Neural progenitor cell (in vitro differentiated cells): ENCODE results near the gene PCDH1. TPM values are rescaled to one million over a fixed set of nuclear protein-coding genes. Genes with fewer than 3 reads are reported as not detected.

Experiments
- DNase-seq: peaks from one replicate; pipeline ENCODE4 v3.0.0-alpha.2; 2016; ENCODE audit warnings: low spot score
- H2AFZ ChIP-seq: fragments of 200-600 bp; sonication (generic); replicated peaks from 2 replicates; pipeline ENCODE4 v1.6.1; 2016; ENCODE audit warnings: antibody characterized with exemption
- H3F3A ChIP-seq: fragments of 200-600 bp; sonication (generic); 2 replicates; pipeline ENCODE4 v1.6.1; 2016; ENCODE audit warnings: antibody characterized with exemption, low read depth
- H3K27ac ChIP-seq: fragments of 200-600 bp; sonication (generic); 2 replicates; pipeline ENCODE4 v1.5.1; 2016; ENCODE audit warnings: mild to moderate bottlenecking
- H3K27me3 ChIP-seq: fragments of 200-600 bp; sonication (generic); 2 replicates; pipeline ENCODE4 v1.6.1; 2016; ENCODE audit warnings: mild to moderate bottlenecking, moderate library complexity
- H3K36me3 ChIP-seq: fragments of 200-600 bp; sonication (generic); 2 replicates; pipeline ENCODE4 v1.5.1; 2016
- H3K4me1 ChIP-seq: fragments of 200-600 bp; sonication (generic); 2 replicates; pipeline ENCODE4 v1.6.1; 2016; ENCODE audit warnings: mixed run types
- H3K4me2 ChIP-seq: fragments of 200-600 bp; sonication (generic); 2 replicates; pipeline ENCODE4 v1.6.1; 2016
- H3K4me3 ChIP-seq: fragments of 200-600 bp; sonication (generic); 2 replicates; pipeline ENCODE4 v1.5.1; 2016
- H3K79me2 ChIP-seq: fragments of 200-600 bp; sonication (generic); 2 replicates; pipeline ENCODE4 v1.6.1; 2016; ENCODE audit warnings: low read depth
- H3K9ac ChIP-seq: fragments of 200-600 bp; sonication (generic); 2 replicates; pipeline ENCODE4 v1.6.1; 2016
- H3K9me3 ChIP-seq: fragments of 200-600 bp; sonication (generic); 2 replicates; pipeline ENCODE4 v1.5.1; 2016; ENCODE audit warnings: low read depth
- H4K20me1 ChIP-seq: fragments of 200-600 bp; sonication (generic); 2 replicates; pipeline ENCODE4 v1.6.1; 2016; ENCODE audit warnings: low read depth
- H3K27ac Mint-ChIP-seq: 3 replicates; pipeline ENCODE4 v1.8.0; 2021; ENCODE audit warnings: mixed read lengths
- H3K27me3 Mint-ChIP-seq: 2 replicates; pipeline ENCODE4 v1.8.0; 2022; ENCODE audit warnings: low read depth, mild to moderate bottlenecking, inconsistent platforms, moderate library complexity, mixed read lengths; ENCODE audit not compliant: insufficient read depth
- H3K36me3 Mint-ChIP-seq: 3 replicates; pipeline ENCODE4 v1.8.0; 2021; ENCODE audit warnings: mixed read lengths
- H3K4me1 Mint-ChIP-seq: 3 replicates; pipeline ENCODE4 v1.8.0; 2021; ENCODE audit warnings: mixed read lengths
- H3K4me3 Mint-ChIP-seq: 3 replicates; pipeline ENCODE4 v1.8.0; 2021; ENCODE audit warnings: mild to moderate bottlenecking, moderate library complexity, mixed read lengths
- H3K9me3 Mint-ChIP-seq: 3 replicates; pipeline ENCODE4 v1.8.0; 2020; ENCODE audit warnings: mixed read lengths
- CTCF ChIP-seq: fragments of 200-600 bp; sonication (generic); IDR thresholded peaks from 2 replicates; pipeline ENCODE4 v1.5.1; 2017; ENCODE audit warnings: antibody characterized with exemption, mild to moderate bottlenecking
- EZH2 ChIP-seq: fragments of 200-600 bp; sonication (generic); IDR thresholded peaks from 2 replicates; pipeline ENCODE4 v1.6.1; 2017; ENCODE audit warnings: antibody characterized with exemption, mild to moderate bottlenecking, moderate library complexity
- EZH2phosphoT487 ChIP-seq: fragments of 200-600 bp; sonication (generic); IDR thresholded peaks from 2 replicates; pipeline ENCODE4 v1.6.1; 2017; ENCODE audit warnings: antibody characterized with exemption
- total RNA-seq: library from RNA; depleted of rRNA; stranded (reverse); fragments of >200 nt; gene quantifications from 2 replicates; pipeline ENCODE4 v1.2.3, GENCODE V29; 2015; ENCODE audit warnings: low replicate concordance

The PCDH1 gene
- total RNA-seq, 1 donor from 2014 or later = 24.8 TPM

- H2AFZ ChIP-seq = no peak overlapping the region
- H4K20me1 ChIP-seq = no peaks in the 10 kb centered on the region
- TF ChIP-seq EZH2 (no peak), EZH2phosphoT487 (no peak), CTCF (no peak)
- Mint-ChIP-seq H3K27ac (no peak overlapping the region), H3K4me1 (peaks cover 23% of the 10 kb centered on the region), H3K27me3 (peaks cover 10% of the 10 kb centered on the region), H3K4me3 (no peak overlapping the region), H3K9me3 (no peaks in the 10 kb centered on the region), H3K36me3 (no peaks in the 10 kb centered on the region)
- no peak for DNase-seq
- H3K79me2 ChIP-seq = no peaks in the 10 kb centered on the region
- no peak overlapping the region for H3K27ac ChIP-seq
- H3K9me3 ChIP-seq = no peaks in the 10 kb centered on the region
- H3K4me2 ChIP-seq = no peak overlapping the region
- peaks cover 14% of the 10 kb centered on the region for H3K4me1 ChIP-seq
- peaks cover 28% of the 10 kb centered on the region for H3F3A ChIP-seq
- no peaks in the 10 kb centered on the region for H3K36me3 ChIP-seq
- H3K9ac ChIP-seq = no peak overlapping the region
- no peak overlapping the region for H3K4me3 ChIP-seq
- peaks cover 36% of the 10 kb centered on the region for H3K27me3 ChIP-seq
Observed at GRCh38 chr5:141916522-141916921, 38.3 kb upstream of the PCDH1 start.

GRCh38 chr5:141915881-141916336 is 37.7 kb upstream of the PCDH1 start:
- Mint-ChIP-seq H3K4me1 (peaks cover 23% of the 10 kb centered on the region), H3K4me3 (no peak overlapping the region), H3K9me3 (no peaks in the 10 kb centered on the region), H3K27ac (no peak overlapping the region), H3K27me3 (peaks cover 10% of the 10 kb centered on the region), H3K36me3 (no peaks in the 10 kb centered on the region)
- DNase-seq = peak; percentile 59
- Histone ChIP-seq H3K36me3 (no peaks in the 10 kb centered on the region), H3K27ac (no peak overlapping the region), H2AFZ (peak overlapping the region; percentile 5), H3K79me2 (no peaks in the 10 kb centered on the region), H3K4me1 (peaks cover 14% of the 10 kb centered on the region), H3K9me3 (no peaks in the 10 kb centered on the region), H3F3A (peaks cover 23% of the 10 kb centered on the region), H4K20me1 (no peaks in the 10 kb centered on the region), H3K4me3 (no peak overlapping the region), H3K4me2 (peak overlapping the region; percentile 49), H3K27me3 (peaks cover 36% of the 10 kb centered on the region), H3K9ac (no peak overlapping the region)
- TF ChIP-seq CTCF = no peak
- TF ChIP-seq EZH2phosphoT487 = no peak
- no peak for TF ChIP-seq EZH2

- Mint-ChIP-seq H3K36me3 (no peaks in the 10 kb centered on the region), H3K4me1 (peaks cover 23% of the 10 kb centered on the region), H3K27me3 (peaks cover 10% of the 10 kb centered on the region), H3K9me3 (no peaks in the 10 kb centered on the region), H3K4me3 (peak overlapping the region; percentile 69), H3K27ac (no peak overlapping the region)
- no peak overlapping the region for H3K27ac ChIP-seq
- peaks cover 36% of the 10 kb centered on the region for H3K27me3 ChIP-seq
- no peaks in the 10 kb centered on the region for H4K20me1 ChIP-seq
- TF ChIP-seq EZH2 = no peak
- H2AFZ ChIP-seq = no peak overlapping the region
- peaks cover 14% of the 10 kb centered on the region for H3K4me1 ChIP-seq
- no peaks in the 10 kb centered on the region for H3K36me3 ChIP-seq
- H3K9ac ChIP-seq = no peak overlapping the region
- H3K4me2 ChIP-seq = no peak overlapping the region
- DNase-seq = no peak
- no peak overlapping the region for H3K4me3 ChIP-seq
- no peaks in the 10 kb centered on the region for H3K9me3 ChIP-seq
- H3K79me2 ChIP-seq = no peaks in the 10 kb centered on the region
- H3F3A ChIP-seq = peaks cover 23% of the 10 kb centered on the region
Observed at GRCh38 chr5:141914797-141915196, 36.6 kb upstream of the PCDH1 start.

GRCh38 chr5:141914199-141914743 is 36.1 kb upstream of the PCDH1 start:
- H2AFZ ChIP-seq = peak overlapping the region; percentile 90
- H3K36me3 ChIP-seq = no peaks in the 10 kb centered on the region
- H3K9ac ChIP-seq = no peak overlapping the region
- no peak overlapping the region for H3K4me3 Mint-ChIP-seq
- no peak overlapping the region for H3K27ac ChIP-seq
- no peaks in the 10 kb centered on the region for H4K20me1 ChIP-seq
- DNase-seq = peak; percentile 78
- H3K36me3 Mint-ChIP-seq = no peaks in the 10 kb centered on the region
- no peaks in the 10 kb centered on the region for H3K9me3 Mint-ChIP-seq
- peak overlapping the region; percentile 81 for H3K4me2 ChIP-seq
- H3K9me3 ChIP-seq = no peaks in the 10 kb centered on the region
- H3K27ac Mint-ChIP-seq = no peak overlapping the region
- H3K4me1 ChIP-seq = peaks cover 14% of the 10 kb centered on the region
- H3F3A ChIP-seq = peaks cover 23% of the 10 kb centered on the region
- H3K27me3 ChIP-seq = peaks cover 36% of the 10 kb centered on the region
- TF ChIP-seq EZH2 (peak; percentile 25), EZH2phosphoT487 (no peak), CTCF (peak; percentile 37)
- peaks cover 10% of the 10 kb centered on the region for H3K27me3 Mint-ChIP-seq
- peak overlapping the region; percentile 46 for H3K4me3 ChIP-seq
- H3K4me1 Mint-ChIP-seq = peaks cover 23% of the 10 kb centered on the region
- H3K79me2 ChIP-seq = no peaks in the 10 kb centered on the region
